Breast epithelium (tissue), 3 donors: ENCODE results near the gene ALKBH5.

Experiments
- CTCF ChIP-seq, 3 donors: fragments of 450-650 bp; IDR thresholded peaks; one replicate each; pipeline ENCODE4 v1.5.1; 2016 to 2017; ENCODE audit warnings: antibody characterized with exemption in 3 of 3, mild to moderate bottlenecking in 3 of 3, moderate library complexity in 3 of 3
- POLR2A ChIP-seq: fragments of 450-650 bp; IDR thresholded peaks from one replicate; pipeline ENCODE4 v1.6.1; 2016; ENCODE audit warnings: antibody characterized with exemption, mild to moderate bottlenecking, moderate library complexity
- POLR2AphosphoS5 ChIP-seq, 3 donors: sonication (generic); formaldehyde crosslinking; IDR thresholded peaks; one replicate each; pipeline ENCODE4 v1.6.1; 2017; ENCODE audit warnings: antibody characterized with exemption in 3 of 3

GRCh38 chr17:18213666-18214270 is 30.1 kb downstream of the ALKBH5 start:
- TF ChIP-seq CTCF (IDR thresholded peaks at IDR 0.05) (no peak), POLR2AphosphoS5 (IDR thresholded peaks at IDR 0.05) (no peak), POLR2A (no peak)
